ENCODE data around the gene TOX3. TPM values are rescaled to one million over a fixed set of nuclear protein-coding genes. Genes with fewer than 3 reads are reported as not detected.

Gene TOX3
- total and polyA plus RNA-seq, 10 of the 15 experiments (the other 5 are each of a cell fraction or from before 2014, with no cell fraction given), result not detected

- Histone ChIP-seq H3K9ac (ENCODE audit: control insufficient read depth, insufficient read depth, low read length) (no peak overlapping the region), H3K4me3 (no peak overlapping the region), H3K4me2 (ENCODE audit: control insufficient read depth, insufficient read depth) (no peak overlapping the region), H3K9me3 (replicated peaks; ENCODE audit: control insufficient read depth, insufficient read depth, low read length) (no peaks in the 10 kb centered on the region), H3K27me3 (replicated peaks in 1 of 2; ENCODE audit: control insufficient read depth in 2 of 2, insufficient read depth in 2 of 2, low read length in 1 of 2) (no peaks in the 10 kb centered on the region), H3K36me3 (ENCODE audit: control insufficient read depth in 2 of 2, insufficient read depth in 2 of 2, low read length in 1 of 2) (no peaks in the 10 kb centered on the region), H3K27ac (ENCODE audit: control insufficient read depth, insufficient read depth) (no peak overlapping the region), H3K79me2 (ENCODE audit: control insufficient read depth, insufficient read depth, low read length) (no peaks in the 10 kb centered on the region), H4K20me1 (ENCODE audit: control insufficient read depth, insufficient read depth) (no peaks in the 10 kb centered on the region), H2AFZ (ENCODE audit: control insufficient read depth, low read depth, low read length) (no peak overlapping the region), H3K4me1 (ENCODE audit: control insufficient read depth, insufficient read depth, low read length) (no peaks in the 10 kb centered on the region)
- no TSS peak for BruUV-seq (replicated peaks)
- SMC1A ChIA-PET (ENCODE audit: uncharacterized antibody, unreplicated experiment), result interaction anchor here (0.6 kb wide), 1 partner anchor 18 kb away, joined by 3 read pairs; no protein-coding TSS in a partner anchor
- TF ChIP-seq, protein P1, sequence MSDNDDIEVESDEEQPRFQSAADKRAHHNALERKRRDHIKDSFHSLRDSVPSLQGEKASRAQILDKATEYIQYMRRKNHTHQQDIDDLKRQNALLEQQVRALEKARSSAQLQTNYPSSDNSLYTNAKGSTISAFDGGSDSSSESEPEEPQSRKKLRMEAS (IDR thresholded peaks at IDR 0.05; ENCODE audit: low read depth, low read length), result no peak
- TF ChIP-seq IRF3 (IDR thresholded peaks at IDR 0.05), result no peak
- no peak for ATAC-seq
- POLR2A ChIA-PET, result no interaction called here
- intact Hi-C loops (cut with micrococcal nuclease; ENCODE audit: unreplicated experiment), result no loop called here
- DNase-seq (ENCODE audit: low read depth, low spot score), result no peak
- in situ Hi-C loops (cut with MboI), result no loop called here
- CTCF ChIA-PET, result interaction anchor here (0.6 kb wide), 1 partner anchor 23 kb away, joined by 3 read pairs; no protein-coding TSS in a partner anchor
- no peak for FAIRE-seq
- RAD21 ChIA-PET (ENCODE audit: unreplicated experiment), result no interaction called here
Observed at GRCh38 chr16:52462816-52463215, 84.1 kb downstream of the TOX3 start.

DNA sequence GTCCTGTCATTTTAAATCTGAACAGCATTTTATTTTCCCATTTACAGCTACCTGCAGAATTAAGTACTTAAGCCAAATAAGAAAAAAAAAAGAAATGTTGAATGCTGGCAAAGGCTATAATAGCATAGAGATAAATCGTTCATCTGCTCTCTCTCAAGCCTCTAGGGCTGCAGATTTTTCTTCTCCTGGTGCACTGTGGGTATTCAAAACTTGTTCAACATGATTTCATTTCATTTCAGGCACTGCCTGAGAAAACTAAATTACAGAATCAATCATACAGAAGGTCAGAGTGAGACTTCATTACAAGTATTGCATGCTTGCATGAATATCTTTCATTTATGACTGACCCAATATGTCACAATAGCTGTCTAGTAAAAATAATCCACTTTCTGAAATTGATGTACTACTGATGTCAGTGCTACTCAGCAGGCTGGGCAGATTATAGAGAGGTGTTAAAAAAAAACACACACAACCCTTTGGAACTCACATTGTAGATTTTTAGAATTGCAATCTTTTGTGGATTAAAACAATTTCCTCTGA is 86.2 kb downstream of the TOX3 start:
- H4K20me1 ChIP-seq (ENCODE audit: control insufficient read depth, insufficient read depth), result no peaks in the 10 kb centered on the region
- H3K4me2 ChIP-seq (ENCODE audit: control insufficient read depth, insufficient read depth), result no peak overlapping the region
- ChIA-PET SMC1A (ENCODE audit: uncharacterized antibody, unreplicated experiment) (interaction anchor here (0.8 to 2.6 kb wide), 4 partner anchors 9 to 87 kb away, joined by 3 to 7 read pairs (median 4); no protein-coding TSS in a partner anchor), CTCF (interaction anchor here (2.7 kb wide), 1 partner anchor 9 kb away, joined by 16 read pairs; no protein-coding TSS in a partner anchor), RAD21 (ENCODE audit: unreplicated experiment) (no interaction called here), POLR2A (no interaction called here)
- 5% methylated on average over 1 of the region's 1 CpG for WGBS (ENCODE audit: insufficient coverage, insufficient replicate concordance, low lambda C conversion rate, missing lambda C conversion rate)
- intact Hi-C loops (cut with micrococcal nuclease; ENCODE audit: unreplicated experiment), result no loop called here
- in situ Hi-C loops (cut with MboI), result no loop called here
- H3K9me3 ChIP-seq (replicated peaks; ENCODE audit: control insufficient read depth, insufficient read depth, low read length), result no peaks in the 10 kb centered on the region
- ATAC-seq (no peak), DNase-seq (ENCODE audit: low read depth, low spot score) (no peak), FAIRE-seq (no peak)
- no TSS peak for BruUV-seq (replicated peaks)
- H3K36me3 ChIP-seq (ENCODE audit: control insufficient read depth in 2 of 2, insufficient read depth in 2 of 2, low read length in 1 of 2), result no peaks in the 10 kb centered on the region
- H3K9ac ChIP-seq (ENCODE audit: control insufficient read depth, insufficient read depth, low read length), result no peak overlapping the region
- H3K27me3 ChIP-seq (replicated peaks in 1 of 2; ENCODE audit: control insufficient read depth in 2 of 2, insufficient read depth in 2 of 2, low read length in 1 of 2), result no peaks in the 10 kb centered on the region
- no peak overlapping the region for H3K27ac ChIP-seq (ENCODE audit: control insufficient read depth, insufficient read depth)
- H2AFZ ChIP-seq (ENCODE audit: control insufficient read depth, low read depth, low read length), result no peak overlapping the region
- H3K79me2 ChIP-seq (ENCODE audit: control insufficient read depth, insufficient read depth, low read length), result no peaks in the 10 kb centered on the region
- H3K4me3 ChIP-seq, result no peak overlapping the region
- H3K4me1 ChIP-seq (ENCODE audit: control insufficient read depth, insufficient read depth, low read length), result no peaks in the 10 kb centered on the region
- TF ChIP-seq PAX8 (IDR thresholded peaks at IDR 0.05) (no peak), POLR2A (IDR thresholded peaks at IDR 0.05; ENCODE audit: low read depth, low read length) (no peak), TARDBP (IDR thresholded peaks at IDR 0.05; ENCODE audit: borderline replicate concordance) (no peak), ASH2L (IDR thresholded peaks at IDR 0.05; ENCODE audit: borderline replicate concordance, low read depth) (no peak), RB1 (IDR thresholded peaks at IDR 0.05; ENCODE audit: borderline replicate concordance) (no peak), CHD2 (IDR thresholded peaks at IDR 0.05; ENCODE audit: borderline replicate concordance, low read depth, low read length) (no peak), CHD1 (IDR thresholded peaks at IDR 0.05; ENCODE audit: low read depth, low read length) (no peak), USF1 (IDR thresholded peaks at IDR 0.05; ENCODE audit: borderline replicate concordance, extremely low read length, insufficient read depth, low read depth, low read length) (no peak), ZBTB40 (IDR thresholded peaks at IDR 0.05; ENCODE audit: borderline replicate concordance) (no peak)
